Gastrocnemius medialis (tissue), 4 donors: ENCODE data around the gene PXDN. TPM values are rescaled to one million over a fixed set of nuclear protein-coding genes. Genes with fewer than 3 reads are reported as not detected.

Source experiments
- ATAC-seq, 2 donors: fragments of 150-250 bp; one replicate each; pipeline ENCODE4 v1.9.1; 2016
- DNase-seq, 2 donors: peaks; one replicate each; pipeline ENCODE4 v3.0.0-alpha.2; 2019
- H3K27ac ChIP-seq, 4 donors: fragments of 200-600 bp; sonication (generic); 1 replicate in 1 of 4; 2 replicates in 3 of 4; pipeline ENCODE4 v1.5.1; 2016 to 2018; ENCODE audit warnings: mild to moderate bottlenecking in 2 of 4, moderate library complexity in 1 of 4
- H3K27me3 ChIP-seq, 3 donors: fragments of 200-600 bp; sonication (generic) in 2 of 3; 1 replicate in 1 of 3; 2 replicates in 2 of 3; pipeline versions ENCODE4 v1.5.1 to v1.6.0; 2016 to 2019; ENCODE audit warnings: mild to moderate bottlenecking in 1 of 3, moderate library complexity in 1 of 3
- H3K36me3 ChIP-seq, 2 donors: fragments of 200-600 bp; sonication (generic) in 1 of 2; one replicate each; pipeline ENCODE4 v1.5.1; 2017 to 2018
- H3K4me1 ChIP-seq, 2 donors: fragments of 200-600 bp; sonication (generic) in 1 of 2; one replicate each; pipeline ENCODE4 v1.5.1; 2016 to 2017; ENCODE audit warnings: mild to moderate bottlenecking in 2 of 2
- H3K4me3 ChIP-seq, 4 donors: fragments of 200-600 bp; sonication (generic) in 3 of 4; 1 replicate in 1 of 4; 2 replicates in 3 of 4; pipeline ENCODE4 v1.5.1; 2016 to 2019; ENCODE audit warnings: mild to moderate bottlenecking in 2 of 4
- H3K9me3 ChIP-seq, 3 donors: fragments of 200-600 bp; sonication (generic) in 2 of 3; 1 replicate in 1 of 3; 2 replicates in 2 of 3; pipeline ENCODE4 v1.5.1; 2016 to 2019
- POLR2A ChIP-seq, 2 donors: fragments of 450-650 bp; IDR thresholded peaks; one replicate each; pipeline ENCODE4 v1.6.1; 2017; ENCODE audit warnings: antibody characterized with exemption in 2 of 2, mild to moderate bottlenecking in 2 of 2, moderate library complexity in 2 of 2
- in situ Hi-C, 4 donors: fragments of 200-750 bp; cut with MboI; loops; one replicate each; pipeline versions ENCODE4 v1.15.0 to v1.8.0; 2017; ENCODE audit warnings: low sequenced_read_pairs in 4 of 4
- intact Hi-C: fragments of 100-400 bp; cut with DNase I; formaldehyde crosslinking; loops from one replicate; pipeline ENCODE4 v1.15.1; 2023; ENCODE audit warnings: low total_unique reads
- total RNA-seq, 4 donors: library from RNA; depleted of rRNA; stranded (reverse); fragments of >200 nt; gene quantifications; one replicate each; pipeline versions ENCODE4 v1.1.0 to v1.2.3, GENCODE V29; 2016
- TF ChIP-seq, protein P1 (sequence below), 5 experiments: fragments of 450-650 bp in 3 of 5; fragments of 200-600 bp in 2 of 5; sonication (generic) in 2 of 5; IDR thresholded peaks in 4 of 5; conservative IDR thresholded peaks in 1 of 5; 1 replicate in 4 of 5; 2 replicates in 1 of 5; pipeline ENCODE4 v1.5.1; 2016 to 2019; ENCODE audit warnings: antibody characterized with exemption in 5 of 5, mild to moderate bottlenecking in 3 of 5, moderate library complexity in 3 of 5

PXDN gene
- total RNA-seq, 4 donors from 2014 or later = 7.8 to 13.4 (median 10.3) TPM

DNA sequence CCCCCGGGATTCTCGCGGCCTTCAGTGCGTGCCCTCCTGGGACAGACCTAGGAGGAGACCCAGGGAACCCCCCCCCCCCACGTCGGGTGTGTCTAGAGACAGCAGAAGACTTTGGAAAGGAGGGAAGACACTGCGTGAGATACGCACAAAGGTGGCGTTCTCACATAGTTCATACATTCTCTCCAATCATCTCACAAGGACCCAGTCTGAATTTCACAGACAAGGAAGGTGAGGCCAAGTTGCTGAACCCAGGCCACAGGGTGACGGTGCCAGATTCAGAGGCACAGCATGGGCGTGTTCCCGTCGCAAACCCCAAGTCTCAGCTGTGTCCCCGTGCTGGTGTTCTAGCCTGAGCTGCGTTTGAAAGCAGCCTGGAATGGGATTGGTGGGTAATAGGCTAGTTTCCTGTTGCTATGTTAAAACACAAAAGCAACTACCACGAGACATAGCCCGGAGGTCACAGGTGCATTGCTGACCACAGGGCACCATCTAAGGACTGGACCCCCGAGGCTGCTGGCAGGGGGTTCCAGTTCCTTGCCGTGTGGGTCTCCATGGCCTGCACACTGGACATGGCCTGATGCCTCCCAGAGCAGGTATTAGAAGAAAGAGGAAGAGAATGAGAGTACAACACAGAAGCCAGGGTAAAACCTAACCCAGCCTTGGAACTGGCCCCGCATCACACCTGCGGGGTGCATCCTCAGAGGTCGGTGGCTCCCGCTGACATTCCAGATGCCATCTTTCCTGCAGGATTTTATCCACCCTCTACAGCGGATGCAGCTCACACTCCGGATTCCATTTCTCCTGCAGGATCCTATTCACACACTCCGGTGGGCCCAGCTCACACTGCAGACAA is 1.1 kb upstream of the PXDN start:
- intact Hi-C loops = loop anchor here (2.0 kb wide), 1 partner anchor 153 kb away; no protein-coding TSS in a partner anchor
- H3K9me3 ChIP-seq = no peaks in the 10 kb centered on the region
- DNase-seq (no peak), ATAC-seq (no peak)
- peak overlapping the region; percentile 82 to 87 (median 84) for H3K27ac ChIP-seq
- in situ Hi-C loops = no loop called here
- H3K27me3 ChIP-seq = peaks cover 11 to 18% (median 17%) of the 10 kb centered on the region in 3 donors
- peak overlapping the region; percentile 62 to 69 (median 68) for H3K4me3 ChIP-seq
- TF ChIP-seq, protein P1, sequence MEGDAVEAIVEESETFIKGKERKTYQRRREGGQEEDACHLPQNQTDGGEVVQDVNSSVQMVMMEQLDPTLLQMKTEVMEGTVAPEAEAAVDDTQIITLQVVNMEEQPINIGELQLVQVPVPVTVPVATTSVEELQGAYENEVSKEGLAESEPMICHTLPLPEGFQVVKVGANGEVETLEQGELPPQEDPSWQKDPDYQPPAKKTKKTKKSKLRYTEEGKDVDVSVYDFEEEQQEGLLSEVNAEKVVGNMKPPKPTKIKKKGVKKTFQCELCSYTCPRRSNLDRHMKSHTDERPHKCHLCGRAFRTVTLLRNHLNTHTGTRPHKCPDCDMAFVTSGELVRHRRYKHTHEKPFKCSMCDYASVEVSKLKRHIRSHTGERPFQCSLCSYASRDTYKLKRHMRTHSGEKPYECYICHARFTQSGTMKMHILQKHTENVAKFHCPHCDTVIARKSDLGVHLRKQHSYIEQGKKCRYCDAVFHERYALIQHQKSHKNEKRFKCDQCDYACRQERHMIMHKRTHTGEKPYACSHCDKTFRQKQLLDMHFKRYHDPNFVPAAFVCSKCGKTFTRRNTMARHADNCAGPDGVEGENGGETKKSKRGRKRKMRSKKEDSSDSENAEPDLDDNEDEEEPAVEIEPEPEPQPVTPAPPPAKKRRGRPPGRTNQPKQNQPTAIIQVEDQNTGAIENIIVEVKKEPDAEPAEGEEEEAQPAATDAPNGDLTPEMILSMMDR (IDR thresholded peaks at IDR 0.05 in 4 of 5, conservative IDR thresholded peaks at IDR 0.05 in 1 of 5) = no peak
- TF ChIP-seq POLR2A (IDR thresholded peaks at IDR 0.05) = no peak
- H3K36me3 ChIP-seq = no peaks in the 10 kb centered on the region
- peaks cover 3 to 9% of the 10 kb centered on the region in 2 donors for H3K4me1 ChIP-seq

DNA sequence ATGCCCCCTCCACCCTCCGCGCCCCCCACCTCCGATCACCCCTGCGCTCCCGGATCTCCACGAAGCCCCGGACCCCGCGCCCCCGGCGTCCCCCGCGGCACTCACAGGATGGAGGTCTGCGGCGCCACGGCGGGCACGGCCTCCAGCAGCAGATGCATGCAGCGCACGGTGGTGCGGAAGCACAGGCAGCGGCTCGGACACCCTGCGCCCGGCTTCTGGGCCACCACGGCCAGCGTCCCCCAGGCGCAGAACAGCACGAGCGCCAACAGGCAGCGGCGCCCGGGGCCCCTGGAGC is 217 bp downstream of the PXDN start:
- ATAC-seq (peak; percentile 7 to 19), DNase-seq (no peak)
- intact Hi-C loops (loop anchor here (2.0 kb wide), 1 partner anchor 151 kb away; no protein-coding TSS in a partner anchor), in situ Hi-C loops (no loop called here)
- Histone ChIP-seq H3K4me3 (peak overlapping the region; percentile 62 to 69 (median 68)), H3K4me1 (peaks cover 3 to 12% of the 10 kb centered on the region in 2 donors), H3K27me3 (peaks cover 9 to 18% (median 17%) of the 10 kb centered on the region in 3 donors), H3K9me3 (no peaks in the 10 kb centered on the region), H3K27ac (peak overlapping the region; percentile 82 to 87 (median 84)), H3K36me3 (no peaks in the 10 kb centered on the region)
- no peak for TF ChIP-seq POLR2A (IDR thresholded peaks at IDR 0.05)
- TF ChIP-seq, protein P1 (IDR thresholded peaks at IDR 0.05 in 4 of 5, conservative IDR thresholded peaks at IDR 0.05 in 1 of 5) = no peak

DNA sequence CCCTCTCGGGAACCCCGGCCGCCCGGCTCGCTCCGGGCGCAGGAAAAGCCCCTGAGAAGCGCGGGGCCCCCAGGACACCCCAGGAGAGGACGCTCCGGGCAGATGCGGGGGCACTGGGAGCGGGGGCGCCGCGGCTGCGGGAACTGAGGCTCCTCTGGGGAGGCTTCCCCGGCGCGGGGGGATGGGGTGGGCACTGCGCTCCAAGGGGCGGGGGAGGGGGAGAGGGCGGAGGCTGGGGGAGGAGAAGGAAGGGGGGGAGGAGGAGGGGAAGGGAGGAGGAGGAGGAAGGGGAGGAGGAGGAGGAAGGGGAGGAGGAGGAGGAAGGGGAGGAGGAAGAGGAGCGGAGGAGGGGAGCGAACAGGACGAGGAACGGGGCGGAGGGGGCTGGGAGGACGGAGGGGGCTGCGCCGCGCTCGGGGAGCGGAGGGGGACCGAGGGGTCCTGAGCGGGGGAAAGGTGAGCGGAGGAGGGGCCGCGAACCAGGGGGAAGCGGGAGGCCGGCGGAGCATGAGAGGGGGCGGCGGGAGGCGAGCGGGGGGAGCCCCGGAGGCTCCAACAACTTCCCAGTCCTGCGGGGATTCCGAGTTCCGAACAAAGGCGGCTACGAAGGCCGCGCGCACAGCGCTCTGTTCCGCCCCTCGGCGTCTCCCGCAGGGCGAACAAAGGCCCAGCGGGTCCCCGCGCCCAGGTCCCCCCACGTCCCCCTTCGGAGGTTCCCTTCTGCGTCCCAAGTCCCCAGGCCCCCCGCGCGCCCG is 742 bp downstream of the PXDN start:
- peak overlapping the region; percentile 62 to 69 (median 68) for H3K4me3 ChIP-seq

DNA sequence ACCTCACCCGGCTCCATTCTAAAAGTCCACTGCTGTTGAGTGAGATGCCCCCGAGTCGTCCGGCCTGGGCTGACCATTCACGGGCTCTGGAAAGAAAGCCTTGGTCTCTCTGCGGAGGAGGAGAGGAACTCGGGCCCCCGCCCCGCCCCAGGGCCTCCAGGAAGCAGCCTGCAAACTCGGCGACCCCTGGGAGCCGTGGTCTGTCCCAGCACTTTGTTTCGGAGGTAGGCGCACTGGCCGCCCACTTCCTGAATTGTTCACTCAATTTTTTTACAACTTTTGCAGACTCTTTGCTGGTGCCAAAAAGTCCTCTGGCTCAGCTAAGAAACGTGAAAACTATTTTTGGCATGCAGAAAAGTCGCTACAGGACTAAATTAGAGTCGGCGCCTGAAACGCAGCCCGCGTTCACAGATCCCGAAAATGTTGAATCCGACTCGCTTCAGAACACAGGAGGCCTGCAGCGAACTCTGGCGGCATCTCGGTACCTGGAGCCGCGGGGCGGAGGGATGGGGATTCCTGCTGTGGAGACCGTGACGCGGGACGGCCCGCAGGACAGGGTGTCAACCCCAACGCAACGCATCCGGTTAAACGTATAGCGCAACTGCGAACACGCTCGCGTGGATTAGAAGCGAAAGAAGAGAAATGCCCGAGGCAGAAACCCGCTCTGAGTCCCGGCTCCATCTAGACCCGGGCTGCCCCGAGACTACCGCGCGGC is 1.5 kb downstream of the PXDN start:
- in situ Hi-C loops (no loop called here), intact Hi-C loops (loop anchor here (2.0 kb wide), 1 partner anchor 90 kb away; no protein-coding TSS in a partner anchor)
- ATAC-seq (peak; percentile 31 to 53), DNase-seq (peak; percentile 58 to 63)
- peaks cover 3 to 12% of the 10 kb centered on the region in 2 donors for H3K4me1 ChIP-seq
- no peaks in the 10 kb centered on the region for H3K9me3 ChIP-seq
- H3K27ac ChIP-seq = peak overlapping the region; percentile 82 to 87 (median 84)
- peaks cover 6 to 18% (median 17%) of the 10 kb centered on the region in 3 donors for H3K27me3 ChIP-seq
- H3K4me3 ChIP-seq = peak overlapping the region; percentile 62 to 69 (median 68)
- no peak for TF ChIP-seq POLR2A (IDR thresholded peaks at IDR 0.05)
- TF ChIP-seq, protein P1 (IDR thresholded peaks at IDR 0.05 in 4 of 5, conservative IDR thresholded peaks at IDR 0.05 in 1 of 5) = peak in 3 of 5 experiments; percentile 43 to 55 (median 44)
- no peaks in the 10 kb centered on the region for H3K36me3 ChIP-seq

More for the DNA sequence above, 742 bp downstream of the PXDN start:
- no peaks in the 10 kb centered on the region for H3K36me3 ChIP-seq
- no peaks in the 10 kb centered on the region for H3K9me3 ChIP-seq
- peaks cover 3 to 12% of the 10 kb centered on the region in 2 donors for H3K4me1 ChIP-seq
- peaks cover 6 to 18% (median 17%) of the 10 kb centered on the region in 3 donors for H3K27me3 ChIP-seq
- intact Hi-C loops = loop anchor here (2.0 kb wide), 2 partner anchors 91 to 151 kb away; no protein-coding TSS in a partner anchor
- H3K27ac ChIP-seq = peak overlapping the region; percentile 82 to 87 (median 84)
- no peak for ATAC-seq
- in situ Hi-C loops = no loop called here
- DNase-seq = no peak
- TF ChIP-seq POLR2A (IDR thresholded peaks at IDR 0.05) = no peak
- TF ChIP-seq, protein P1 (IDR thresholded peaks at IDR 0.05 in 4 of 5, conservative IDR thresholded peaks at IDR 0.05 in 1 of 5) = no peak
